Measurements from ENCODE around the gene PHKG1.
"Not testable (repeated sequence)": the region's sequence is repeated elsewhere in the genome, so short reads cannot be mapped to it uniquely, and the experiment has no call there.

PHKG1 gene

GRCh38 chr7:56033671-56034432 is 58.9 kb downstream of the PHKG1 start:
- peak; percentile 81 for DNase-seq

- not testable (repeated sequence) for DNase-seq
Measured at GRCh38 chr7:56032578-56032977, 60.2 kb downstream of the PHKG1 start.

GRCh38 chr7:56031556-56031955 is 61.2 kb downstream of the PHKG1 start:
- not testable (repeated sequence) for DNase-seq

- DNase-seq: no peak
Measured at GRCh38 chr7:56030340-56030739, 62.4 kb downstream of the PHKG1 start.
